ENCODE data around the gene BTBD6.

BTBD6 gene

GRCh38 chr14:105213361-105213760 lies 35.0 kb upstream of the BTBD6 start:
- no peak overlapping the region for H3K4me2 ChIP-seq (ENCODE audit: low read depth, low read length, poor library complexity, severe bottlenecking)

DNA sequence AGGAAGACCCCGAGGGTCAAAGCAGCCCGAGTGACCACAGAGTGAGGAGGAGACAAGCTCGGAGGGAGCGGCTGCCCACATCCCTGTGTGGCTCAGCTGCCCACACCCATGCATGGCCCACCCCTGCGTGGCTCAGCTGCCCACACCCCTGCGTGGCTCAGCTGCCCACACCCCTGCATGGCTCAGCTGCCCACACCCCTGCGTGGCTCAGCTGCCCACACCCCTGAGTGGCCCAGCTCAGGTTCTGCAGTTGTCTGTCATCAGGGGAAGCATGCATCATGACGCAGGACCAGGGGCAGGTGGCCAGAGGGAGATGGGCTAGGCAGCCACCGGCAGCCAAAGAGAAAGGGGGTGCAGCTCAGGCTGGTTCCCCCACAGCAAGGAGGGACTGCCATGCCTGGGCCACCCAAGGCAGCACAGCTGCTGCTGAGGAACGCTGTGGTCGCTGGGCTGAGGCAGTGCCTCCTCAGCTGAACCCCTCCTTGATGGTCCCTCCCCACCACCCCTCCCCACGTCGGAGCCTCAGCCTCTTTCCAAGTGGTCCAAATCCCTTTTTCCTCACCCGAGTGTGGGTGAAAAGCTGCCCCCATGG lies 33.9 kb upstream of the BTBD6 start:
- H3F3A ChIP-seq (ENCODE audit: insufficient read depth): no peaks in the 10 kb centered on the region
- TF ChIP-seq, protein P1, sequence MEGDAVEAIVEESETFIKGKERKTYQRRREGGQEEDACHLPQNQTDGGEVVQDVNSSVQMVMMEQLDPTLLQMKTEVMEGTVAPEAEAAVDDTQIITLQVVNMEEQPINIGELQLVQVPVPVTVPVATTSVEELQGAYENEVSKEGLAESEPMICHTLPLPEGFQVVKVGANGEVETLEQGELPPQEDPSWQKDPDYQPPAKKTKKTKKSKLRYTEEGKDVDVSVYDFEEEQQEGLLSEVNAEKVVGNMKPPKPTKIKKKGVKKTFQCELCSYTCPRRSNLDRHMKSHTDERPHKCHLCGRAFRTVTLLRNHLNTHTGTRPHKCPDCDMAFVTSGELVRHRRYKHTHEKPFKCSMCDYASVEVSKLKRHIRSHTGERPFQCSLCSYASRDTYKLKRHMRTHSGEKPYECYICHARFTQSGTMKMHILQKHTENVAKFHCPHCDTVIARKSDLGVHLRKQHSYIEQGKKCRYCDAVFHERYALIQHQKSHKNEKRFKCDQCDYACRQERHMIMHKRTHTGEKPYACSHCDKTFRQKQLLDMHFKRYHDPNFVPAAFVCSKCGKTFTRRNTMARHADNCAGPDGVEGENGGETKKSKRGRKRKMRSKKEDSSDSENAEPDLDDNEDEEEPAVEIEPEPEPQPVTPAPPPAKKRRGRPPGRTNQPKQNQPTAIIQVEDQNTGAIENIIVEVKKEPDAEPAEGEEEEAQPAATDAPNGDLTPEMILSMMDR (IDR thresholded peaks at IDR 0.05; ENCODE audit: insufficient read depth, low read length, poor library complexity, severe bottlenecking): no peak
- no peak for TF ChIP-seq EZH2phosphoT487 (conservative IDR thresholded peaks at IDR 0.05; ENCODE audit: low read length)
- no peaks in the 10 kb centered on the region for H3K79me2 ChIP-seq (ENCODE audit: insufficient read depth, low read length)
- H2AFZ ChIP-seq (ENCODE audit: low read depth, low read length, severe bottlenecking): no peak overlapping the region
- H3K27me3 ChIP-seq (ENCODE audit: low read length): no peaks in the 10 kb centered on the region
- no peaks in the 10 kb centered on the region for H3K9me3 ChIP-seq (ENCODE audit: insufficient read depth, low read length)
- H4K20me1 ChIP-seq (ENCODE audit: low read depth, low read length): no peaks in the 10 kb centered on the region
- no peak overlapping the region for H3K4me2 ChIP-seq (ENCODE audit: low read depth, low read length, poor library complexity, severe bottlenecking)
- H3K9ac ChIP-seq (ENCODE audit: low read length): no peak overlapping the region
- no peaks in the 10 kb centered on the region for H3K36me3 ChIP-seq (ENCODE audit: low read length)
- no peak overlapping the region for H3K27ac ChIP-seq (ENCODE audit: low read depth, low read length)
- no peaks in the 10 kb centered on the region for H3K9me2 ChIP-seq (replicated peaks; ENCODE audit: insufficient read depth, low read length)
- H3K4me3 ChIP-seq (ENCODE audit: insufficient read depth, low read length, poor library complexity, severe bottlenecking): no peak overlapping the region

More at GRCh38 chr14:105213361-105213760, 35.0 kb upstream of the BTBD6 start:
- Histone ChIP-seq H3K79me2 (ENCODE audit: insufficient read depth, low read length) (no peaks in the 10 kb centered on the region), H3K36me3 (ENCODE audit: low read length) (no peaks in the 10 kb centered on the region), H3K4me3 (ENCODE audit: insufficient read depth, low read length, poor library complexity, severe bottlenecking) (no peak overlapping the region), H3K27me3 (ENCODE audit: low read length) (no peaks in the 10 kb centered on the region), H3F3A (ENCODE audit: insufficient read depth) (no peaks in the 10 kb centered on the region), H3K9me3 (ENCODE audit: insufficient read depth, low read length) (no peaks in the 10 kb centered on the region), H3K9ac (ENCODE audit: low read length) (no peak overlapping the region), H2AFZ (ENCODE audit: low read depth, low read length, severe bottlenecking) (no peak overlapping the region), H4K20me1 (ENCODE audit: low read depth, low read length) (no peaks in the 10 kb centered on the region), H3K9me2 (replicated peaks; ENCODE audit: insufficient read depth, low read length) (no peaks in the 10 kb centered on the region), H3K27ac (ENCODE audit: low read depth, low read length) (no peak overlapping the region)
- no peak for TF ChIP-seq EZH2phosphoT487 (conservative IDR thresholded peaks at IDR 0.05; ENCODE audit: low read length)

- Histone ChIP-seq H3K9me2 (replicated peaks; ENCODE audit: insufficient read depth, low read length) (no peaks in the 10 kb centered on the region), H4K20me1 (ENCODE audit: low read depth, low read length) (no peaks in the 10 kb centered on the region), H3K9me3 (ENCODE audit: insufficient read depth, low read length) (no peaks in the 10 kb centered on the region), H3K4me3 (ENCODE audit: insufficient read depth, low read length, poor library complexity, severe bottlenecking) (no peak overlapping the region), H3F3A (ENCODE audit: insufficient read depth) (no peaks in the 10 kb centered on the region), H3K4me2 (ENCODE audit: low read depth, low read length, poor library complexity, severe bottlenecking) (no peak overlapping the region), H2AFZ (ENCODE audit: low read depth, low read length, severe bottlenecking) (no peak overlapping the region), H3K27me3 (ENCODE audit: low read length) (no peaks in the 10 kb centered on the region), H3K79me2 (ENCODE audit: insufficient read depth, low read length) (no peaks in the 10 kb centered on the region), H3K27ac (ENCODE audit: low read depth, low read length) (no peak overlapping the region), H3K36me3 (ENCODE audit: low read length) (no peaks in the 10 kb centered on the region), H3K9ac (ENCODE audit: low read length) (no peak overlapping the region)
- TF ChIP-seq EZH2phosphoT487 (conservative IDR thresholded peaks at IDR 0.05; ENCODE audit: low read length): no peak
- TF ChIP-seq, protein P1 (IDR thresholded peaks at IDR 0.05; ENCODE audit: insufficient read depth, low read length, poor library complexity, severe bottlenecking): no peak
Measured at GRCh38 chr14:105215602-105216001, 32.7 kb upstream of the BTBD6 start.

- H2AFZ ChIP-seq (ENCODE audit: low read depth, low read length, severe bottlenecking): no peak overlapping the region
- H4K20me1 ChIP-seq (ENCODE audit: low read depth, low read length): no peaks in the 10 kb centered on the region
- no peaks in the 10 kb centered on the region for H3K79me2 ChIP-seq (ENCODE audit: insufficient read depth, low read length)
- H3K4me3 ChIP-seq (ENCODE audit: insufficient read depth, low read length, poor library complexity, severe bottlenecking): no peak overlapping the region
- no peak for TF ChIP-seq EZH2phosphoT487 (conservative IDR thresholded peaks at IDR 0.05; ENCODE audit: low read length)
- TF ChIP-seq, protein P1 (IDR thresholded peaks at IDR 0.05; ENCODE audit: insufficient read depth, low read length, poor library complexity, severe bottlenecking): no peak
- no peak overlapping the region for H3K9ac ChIP-seq (ENCODE audit: low read length)
- H3K4me2 ChIP-seq (ENCODE audit: low read depth, low read length, poor library complexity, severe bottlenecking): no peak overlapping the region
- H3K36me3 ChIP-seq (ENCODE audit: low read length): no peaks in the 10 kb centered on the region
- no peaks in the 10 kb centered on the region for H3F3A ChIP-seq (ENCODE audit: insufficient read depth)
- no peaks in the 10 kb centered on the region for H3K9me2 ChIP-seq (replicated peaks; ENCODE audit: insufficient read depth, low read length)
- no peaks in the 10 kb centered on the region for H3K9me3 ChIP-seq (ENCODE audit: insufficient read depth, low read length)
- no peaks in the 10 kb centered on the region for H3K27me3 ChIP-seq (ENCODE audit: low read length)
- no peak overlapping the region for H3K27ac ChIP-seq (ENCODE audit: low read depth, low read length)
Measured at GRCh38 chr14:105216490-105217247, 31.7 kb upstream of the BTBD6 start.

Measured in SU-DHL-6 (cell line).